ENCODE results near the gene DNAJA1. TPM values are rescaled to one million over a fixed set of nuclear protein-coding genes. Genes with fewer than 3 reads are reported as not detected.
"Not testable (repeated sequence)": the region's sequence is repeated elsewhere in the genome, so short reads cannot be mapped to it uniquely, and the experiment has no call there.

DNAJA1 gene
- 152 and 177 TPM in 2 replicates for total RNA-seq (2014; rRNA removed; shearing (Covaris generic); ENCODE audit: low replicate concordance)

DNA sequence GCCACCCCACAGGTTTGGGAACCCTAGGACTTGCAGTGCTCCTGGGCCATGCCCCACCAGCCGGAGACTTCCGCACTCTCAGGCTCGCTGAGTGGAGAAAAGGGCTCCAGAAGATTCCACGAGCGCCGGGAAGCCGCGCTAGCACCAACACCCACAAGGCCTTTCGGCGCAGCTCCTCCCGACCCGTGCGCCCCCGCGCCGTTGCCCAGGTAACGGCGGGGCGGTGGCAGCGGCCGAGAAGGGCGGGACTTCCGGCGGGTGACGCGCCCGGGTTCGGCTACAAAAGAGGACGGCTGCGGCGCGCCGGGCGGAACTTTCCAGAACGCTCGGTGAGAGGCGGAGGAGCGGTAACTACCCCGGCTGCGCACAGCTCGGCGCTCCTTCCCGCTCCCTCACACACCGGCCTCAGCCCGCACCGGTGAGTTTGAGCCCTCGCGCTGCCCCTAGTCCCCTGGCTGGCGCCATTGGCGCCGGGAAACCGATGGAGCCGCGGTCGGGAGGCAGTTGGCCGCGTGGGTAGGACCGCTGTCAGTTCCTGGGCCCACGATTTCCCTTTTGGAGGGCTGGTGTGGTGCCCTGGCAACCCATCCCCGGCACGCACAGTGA lies at the start of gene DNAJA1:
Gene DNAJA1, plus strand, starts transcription at position 308 of the 606 bp plus-strand sequence. CDS start 1,212 bp downstream, outside the sequence.
- Histone ChIP-seq H3K4me3 (peak within 1 kb of the TSS; percentile 98), H3K36me3 (peaks cover 50% of the 10 kb centered on the region), H3K27me3 (no peaks in the 10 kb centered on the region), H3K9me3 (no peaks in the 10 kb centered on the region)
- peak; percentile 87 for DNase-seq

DNA sequence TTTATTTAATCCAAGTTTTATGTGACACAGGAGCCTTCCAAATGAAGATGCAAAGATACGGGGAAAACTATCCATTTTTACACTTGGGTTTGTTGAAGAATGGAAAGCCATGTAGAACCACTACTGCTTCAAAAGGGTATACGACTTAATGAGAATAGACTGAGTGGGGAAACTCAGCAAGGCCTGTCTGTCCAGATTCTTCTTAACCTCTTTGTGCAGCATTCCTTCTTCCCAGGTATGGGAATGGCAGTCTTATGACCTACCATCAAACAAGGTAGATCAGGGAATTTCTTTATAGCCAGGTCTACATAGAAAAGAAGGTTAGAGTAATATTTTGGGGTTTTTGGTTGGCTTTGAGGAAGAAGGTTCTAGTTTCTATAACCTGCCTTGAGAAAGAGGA lies 47.0 kb upstream of the DNAJA1 start:
- DNase-seq: no peak
- peaks cover 2% of the 10 kb centered on the region; the same call in 1 of the 2 replicates for H3K36me3 ChIP-seq
- no peak overlapping the region for H3K4me3 ChIP-seq

DNA sequence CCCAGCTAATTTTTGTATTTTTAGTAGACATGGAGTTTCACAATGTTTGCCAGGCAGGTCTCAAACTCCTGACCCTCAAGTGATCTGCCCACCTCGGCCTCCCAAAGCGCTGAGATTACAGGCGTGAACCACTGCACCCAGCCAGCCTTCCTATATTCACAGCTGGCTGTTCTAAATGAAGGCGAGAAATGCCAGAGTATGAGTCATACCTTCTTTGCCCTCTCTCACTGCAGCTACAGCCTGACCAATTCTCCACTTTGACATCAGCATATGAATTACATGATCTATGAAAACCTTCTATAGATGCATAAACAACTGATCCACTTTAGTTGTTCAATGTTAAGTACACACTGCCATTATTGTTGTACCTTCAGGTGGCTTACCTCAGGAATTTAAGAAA lies 38.1 kb upstream of the DNAJA1 start:
- DNase-seq: no peak
- peaks cover 13% of the 10 kb centered on the region for H3K36me3 ChIP-seq
- no peaks in the 10 kb centered on the region for H3K9me3 ChIP-seq

More for the DNA sequence above, 47.0 kb upstream of the DNAJA1 start:
- Histone ChIP-seq H3K27me3 (no peaks in the 10 kb centered on the region), H3K9me3 (no peaks in the 10 kb centered on the region)

DNA sequence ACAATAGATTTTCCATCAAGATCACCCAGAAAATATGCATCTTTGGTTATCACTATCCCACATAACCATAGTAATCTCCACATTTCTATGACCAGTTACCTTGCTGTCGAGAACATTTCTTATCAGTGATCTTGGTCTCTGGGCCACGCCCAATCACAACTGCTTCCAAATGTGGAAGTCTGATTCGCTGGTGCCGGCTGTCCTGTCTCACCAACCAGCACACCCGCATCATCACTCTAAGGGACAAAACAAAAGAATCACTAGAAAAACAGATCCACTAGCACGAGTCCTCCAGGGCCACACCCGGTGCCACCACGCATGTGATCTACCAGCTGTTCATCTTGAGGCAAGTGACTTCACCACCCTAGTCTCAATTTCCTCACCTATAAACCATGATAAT lies 35.4 kb upstream of the DNAJA1 start:
- Histone ChIP-seq H3K27me3 (no peaks in the 10 kb centered on the region), H3K9me3 (no peaks in the 10 kb centered on the region), H3K36me3 (peaks cover 13% of the 10 kb centered on the region), H3K4me3 (no peak overlapping the region)
- DNase-seq: no peak

More for the DNA sequence above, 38.1 kb upstream of the DNAJA1 start:
- Histone ChIP-seq H3K4me3 (no peak overlapping the region), H3K27me3 (no peaks in the 10 kb centered on the region)

DNA sequence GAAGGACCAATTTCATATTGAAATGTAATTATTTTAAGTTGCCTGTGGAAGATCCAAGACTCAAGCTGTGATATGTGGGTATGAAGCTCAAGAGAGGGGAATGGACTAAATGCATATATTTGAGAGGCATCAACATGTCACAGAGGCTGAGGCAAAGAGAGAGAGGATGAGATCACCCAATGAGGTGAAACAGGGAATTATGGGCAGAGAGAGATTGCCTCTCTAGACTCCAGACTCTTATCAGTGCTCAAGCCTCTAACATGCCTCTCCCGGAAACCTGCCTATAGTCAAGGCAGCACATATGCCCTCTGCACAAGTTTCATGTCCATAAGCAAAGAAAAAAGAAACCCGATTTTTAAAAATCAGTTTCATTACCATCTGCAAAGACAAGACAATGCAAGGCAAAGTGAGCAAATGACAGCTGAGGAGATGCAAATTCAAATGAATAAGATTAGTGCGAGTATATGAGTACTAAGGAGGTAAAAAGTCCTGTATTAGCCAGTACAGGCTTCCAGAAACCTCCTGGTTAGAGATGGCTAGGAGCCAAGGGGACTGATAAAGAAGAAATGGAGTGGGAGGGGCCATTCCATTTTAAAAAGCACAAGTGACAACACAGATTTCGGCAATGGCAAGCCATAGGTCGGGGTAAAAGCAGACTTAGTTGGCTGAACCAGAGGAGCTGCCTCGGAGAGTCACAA lies 33.0 kb upstream of the DNAJA1 start:
- Histone ChIP-seq H3K9me3 (no peaks in the 10 kb centered on the region), H3K27me3 (no peaks in the 10 kb centered on the region), H3K36me3 (peaks cover 14% of the 10 kb centered on the region), H3K4me3 (no peak overlapping the region)
- no peak for DNase-seq

DNA sequence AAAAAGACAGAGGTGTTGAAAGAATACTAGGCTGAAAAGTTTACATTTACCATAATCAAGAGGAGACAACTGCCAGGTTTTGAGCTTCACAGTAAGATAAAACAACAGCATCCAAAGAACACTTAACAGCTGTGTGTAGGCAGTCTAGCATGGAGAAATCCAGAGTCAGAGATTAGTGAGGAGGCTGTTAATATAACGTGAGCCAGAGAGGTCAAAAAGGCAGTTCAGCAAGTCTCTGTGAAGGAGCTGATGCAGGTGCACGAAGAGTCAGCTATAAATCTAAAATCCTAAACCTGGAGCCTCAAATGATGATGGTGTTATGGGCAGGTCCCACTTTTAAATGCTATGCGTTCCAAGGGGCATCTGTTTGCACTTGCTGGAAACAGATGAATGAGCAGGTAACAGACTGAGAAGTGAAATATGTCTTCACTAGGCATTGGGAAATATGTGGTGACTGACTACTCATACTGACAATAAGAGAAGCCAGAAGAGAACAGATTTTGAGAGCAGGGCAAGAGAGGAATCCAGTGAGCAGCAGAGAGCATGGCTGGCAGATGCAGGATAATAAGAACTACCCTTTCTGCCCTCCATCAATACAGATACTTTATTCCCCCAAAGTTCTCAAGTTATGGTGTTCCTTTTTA lies 32.4 kb upstream of the DNAJA1 start:
- H3K4me3 ChIP-seq: no peak overlapping the region
- no peaks in the 10 kb centered on the region for H3K9me3 ChIP-seq
- no peak for DNase-seq
- no peaks in the 10 kb centered on the region for H3K27me3 ChIP-seq
- H3K36me3 ChIP-seq: peaks cover 10% of the 10 kb centered on the region

DNA sequence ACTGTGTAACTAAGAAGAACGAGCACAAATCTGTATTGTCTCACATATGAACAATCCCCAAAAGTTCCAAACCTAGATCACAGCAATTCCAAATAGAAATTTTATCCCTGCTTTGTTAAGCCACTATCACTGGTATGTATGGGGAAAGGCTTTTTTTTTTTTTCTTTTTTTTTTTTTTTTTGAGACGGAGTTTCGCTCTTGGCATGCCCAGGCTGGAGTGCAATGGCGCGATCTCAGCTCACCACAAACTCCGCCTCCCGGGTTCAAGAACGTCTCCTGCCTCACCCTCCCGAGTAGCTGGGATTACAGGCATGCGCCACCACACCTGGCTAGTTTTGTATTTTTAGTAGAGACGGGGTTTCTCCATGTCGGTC lies 24.4 kb upstream of the DNAJA1 start:
- not testable (repeated sequence) for H3K9me3 ChIP-seq, H3K36me3 ChIP-seq, H3K27me3 ChIP-seq
- peak; percentile 13 for DNase-seq
- peak overlapping the region; percentile 82 for H3K4me3 ChIP-seq

DNA sequence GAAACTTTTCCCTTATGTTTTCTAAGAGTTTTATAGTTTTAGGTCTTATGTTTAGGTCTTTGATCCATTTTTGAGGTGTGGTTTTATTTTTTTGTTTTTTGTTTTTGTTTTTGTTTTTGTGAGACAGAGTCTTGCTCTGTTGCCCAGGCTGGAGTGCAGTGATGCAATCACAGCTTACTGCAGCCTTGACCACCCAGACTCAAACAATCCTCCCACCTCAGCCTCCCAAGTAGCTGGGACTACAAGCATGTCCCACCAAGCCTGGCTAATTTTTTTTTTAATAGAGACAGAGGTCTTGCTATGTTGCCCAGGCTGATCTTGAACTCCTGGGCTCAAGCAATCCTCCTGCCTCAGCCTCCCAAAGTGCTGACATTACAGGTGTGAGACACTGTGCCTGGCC lies 19.7 kb upstream of the DNAJA1 start:
- DNase-seq: not testable (repeated sequence)

DNA sequence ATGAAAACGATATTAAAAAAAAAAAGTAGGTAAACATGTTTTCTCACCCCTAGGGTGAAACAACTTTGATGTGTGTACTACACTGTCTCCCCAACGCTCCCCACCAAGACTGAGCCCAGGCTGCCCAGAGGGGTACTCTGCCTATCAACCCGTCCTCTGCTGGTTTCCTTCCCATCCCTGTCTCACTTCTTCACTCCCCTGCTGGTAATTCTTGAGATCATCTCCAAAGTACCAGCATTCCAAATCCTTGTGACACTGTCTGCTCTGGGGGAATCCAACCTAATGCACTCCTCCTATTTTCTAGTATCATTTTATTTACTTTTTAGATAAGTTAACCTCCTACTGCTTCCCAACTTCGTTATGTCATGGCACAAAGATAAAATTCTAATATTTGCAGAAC lies 17.3 kb upstream of the DNAJA1 start:
- no peak for DNase-seq
- H3K9me3 ChIP-seq: no peaks in the 10 kb centered on the region
- H3K4me3 ChIP-seq: no peak overlapping the region
- no peaks in the 10 kb centered on the region for H3K27me3 ChIP-seq
- H3K36me3 ChIP-seq: no peaks in the 10 kb centered on the region

More for the DNA sequence above, 19.7 kb upstream of the DNAJA1 start:
- H3K4me3 ChIP-seq, H3K27me3 ChIP-seq, H3K36me3 ChIP-seq, H3K9me3 ChIP-seq: not testable (repeated sequence)

DNA sequence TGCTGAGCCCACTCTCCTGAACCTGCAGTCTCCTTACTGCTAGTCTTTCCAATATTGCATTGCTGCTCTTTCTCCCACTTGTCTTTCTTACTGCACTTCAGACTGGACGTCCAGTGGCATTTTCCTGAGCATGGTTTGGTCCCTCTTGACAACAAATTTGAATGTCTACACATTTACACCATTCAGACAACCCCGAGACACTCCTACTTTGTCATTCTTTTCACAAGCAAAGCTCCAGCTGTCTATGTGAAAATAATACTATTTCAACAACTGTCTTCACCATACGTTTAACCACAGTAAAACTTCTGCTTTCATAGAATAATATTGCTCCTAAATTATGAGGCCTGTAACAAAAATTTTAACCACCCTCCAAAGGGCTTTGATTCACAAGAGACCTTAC lies 13.2 kb upstream of the DNAJA1 start:
- Histone ChIP-seq H3K27me3 (no peaks in the 10 kb centered on the region), H3K36me3 (no peaks in the 10 kb centered on the region; the same call in 1 of the 2 replicates), H3K9me3 (no peaks in the 10 kb centered on the region), H3K4me3 (no peak overlapping the region)
- no peak for DNase-seq

DNA sequence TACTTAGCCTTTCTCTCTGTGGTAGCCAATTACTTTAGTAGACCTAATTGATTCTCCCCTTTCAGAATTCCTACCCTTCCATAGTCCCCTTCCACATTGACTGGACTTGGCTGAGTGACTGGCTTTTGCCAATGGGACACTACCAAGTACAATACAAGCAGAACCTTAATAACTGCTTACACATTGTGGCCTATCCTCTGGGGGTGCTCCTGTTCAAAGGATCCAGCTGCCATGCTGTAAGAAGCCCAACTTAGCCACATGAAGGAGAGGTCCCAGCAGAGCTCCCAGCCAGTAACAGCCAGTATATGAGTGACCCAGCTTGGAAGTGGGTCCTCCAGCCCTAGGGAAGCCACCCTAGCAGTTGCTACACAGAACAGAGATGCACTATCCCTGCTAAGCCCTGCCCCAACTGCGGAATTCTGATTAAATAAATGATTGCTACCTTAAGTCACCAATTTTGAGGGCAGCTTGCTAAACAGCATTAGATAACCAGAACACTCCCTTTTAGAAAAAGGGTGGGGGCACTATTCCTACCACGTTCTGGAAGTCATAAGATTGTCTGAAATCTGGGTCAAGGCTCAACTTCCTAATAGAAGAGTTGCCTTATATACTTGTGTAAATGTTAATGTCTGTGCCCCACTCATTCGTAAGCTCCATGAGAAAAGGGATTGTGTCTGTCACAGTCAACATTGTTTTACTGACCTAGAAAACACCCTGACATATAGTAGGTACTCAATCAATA lies 12.6 kb upstream of the DNAJA1 start:
- H3K4me3 ChIP-seq: no peak overlapping the region
- no peaks in the 10 kb centered on the region; the same call in 1 of the 2 replicates for H3K36me3 ChIP-seq
- no peaks in the 10 kb centered on the region for H3K9me3 ChIP-seq
- DNase-seq: no peak
- H3K27me3 ChIP-seq: no peaks in the 10 kb centered on the region

DNA sequence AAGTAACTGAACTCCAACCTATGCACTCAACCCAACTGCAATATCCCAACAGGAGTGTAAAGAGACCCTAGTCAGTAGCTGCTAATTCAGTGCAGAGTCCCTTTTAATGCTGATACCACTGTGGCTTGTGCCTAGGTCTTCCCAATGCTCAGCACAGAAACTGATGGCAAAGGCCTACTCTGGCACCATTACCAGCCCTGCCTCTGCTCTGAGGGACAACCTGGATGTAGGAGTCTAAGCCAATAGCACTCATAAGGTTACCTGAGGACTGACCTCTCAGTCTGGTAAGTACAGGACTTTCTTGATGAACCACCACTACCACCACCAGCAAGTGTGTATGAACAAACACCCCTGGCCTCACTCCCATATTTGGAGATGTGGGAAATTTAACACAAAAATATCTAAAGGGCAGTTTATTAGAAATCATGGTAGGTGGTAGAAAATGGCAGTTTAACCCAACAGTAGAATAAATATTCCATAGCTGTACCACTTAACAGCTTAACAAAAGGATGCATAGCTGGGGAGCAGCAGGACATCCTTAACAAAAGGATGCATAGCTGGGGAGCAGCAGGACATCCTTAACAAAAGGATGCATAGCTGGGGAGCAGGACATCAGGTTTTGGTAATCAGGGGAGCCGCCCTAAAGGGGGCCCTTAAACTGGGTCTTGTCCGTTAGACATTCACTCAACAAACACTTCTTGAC lies 11.0 kb upstream of the DNAJA1 start:
- H3K27me3 ChIP-seq: no peaks in the 10 kb centered on the region
- H3K9me3 ChIP-seq: no peaks in the 10 kb centered on the region
- no peak overlapping the region for H3K4me3 ChIP-seq
- no peak for DNase-seq
- H3K36me3 ChIP-seq: no peaks in the 10 kb centered on the region; the same call in 1 of the 2 replicates

DNA sequence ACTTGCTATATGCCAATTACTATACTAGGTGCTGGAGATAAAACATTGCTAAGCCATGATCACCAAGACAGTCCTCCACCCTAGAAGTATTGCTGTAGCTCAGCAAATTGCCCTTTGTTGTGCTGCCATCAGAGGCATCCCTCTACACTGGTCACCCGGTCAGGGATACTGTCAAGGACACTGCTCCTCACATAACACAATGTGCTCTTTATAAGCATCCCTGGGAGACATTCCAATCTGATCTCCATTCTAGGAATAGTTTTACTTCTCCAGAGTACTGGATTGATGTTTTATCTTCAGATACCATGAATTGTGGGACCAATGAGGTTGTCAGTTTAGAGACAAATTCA lies 10.4 kb upstream of the DNAJA1 start:
- H3K27me3 ChIP-seq: no peaks in the 10 kb centered on the region
- H3K4me3 ChIP-seq: no peak overlapping the region
- no peaks in the 10 kb centered on the region; the same call in 1 of the 2 replicates for H3K36me3 ChIP-seq
- H3K9me3 ChIP-seq: no peaks in the 10 kb centered on the region
- DNase-seq: no peak

DNA sequence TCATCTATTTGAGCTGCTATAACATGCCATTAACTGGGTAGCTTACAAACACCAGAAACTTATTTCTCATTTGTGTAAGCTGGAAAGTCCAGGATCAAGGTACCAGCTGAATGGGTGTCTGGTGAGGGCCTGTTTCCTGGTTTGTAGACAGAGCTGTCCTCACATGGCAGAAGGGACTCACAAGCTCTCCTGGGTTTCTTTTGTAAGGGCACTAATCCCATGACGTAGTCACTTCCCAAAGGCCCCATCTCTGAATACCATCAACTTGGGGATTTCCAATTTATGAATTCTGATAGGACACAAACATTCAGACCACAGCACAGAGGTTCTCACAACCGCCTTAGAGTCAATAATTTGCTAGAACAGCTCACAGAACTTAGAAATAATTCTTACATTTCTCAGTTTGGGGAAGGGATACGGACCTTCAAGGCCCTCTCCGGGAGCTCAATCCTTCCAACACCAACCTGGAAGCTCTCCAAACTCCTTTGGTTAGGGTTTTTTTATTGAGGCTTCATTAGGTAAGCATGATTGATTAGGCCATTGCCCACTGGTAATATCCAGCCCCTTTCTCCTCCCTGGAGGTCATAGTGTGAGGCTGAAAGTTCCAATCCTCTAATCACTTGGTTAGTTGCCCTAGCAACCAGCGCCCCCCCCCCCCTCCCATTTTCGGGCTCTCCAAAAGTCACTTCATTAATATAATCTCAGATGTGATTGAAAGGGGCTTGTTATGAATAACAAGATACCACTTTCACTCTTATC lies 7.6 kb upstream of the DNAJA1 start:
- Histone ChIP-seq H3K9me3 (no peaks in the 10 kb centered on the region), H3K4me3 (no peak overlapping the region), H3K36me3 (peaks cover 13% of the 10 kb centered on the region), H3K27me3 (no peaks in the 10 kb centered on the region)
- no peak for DNase-seq

DNA sequence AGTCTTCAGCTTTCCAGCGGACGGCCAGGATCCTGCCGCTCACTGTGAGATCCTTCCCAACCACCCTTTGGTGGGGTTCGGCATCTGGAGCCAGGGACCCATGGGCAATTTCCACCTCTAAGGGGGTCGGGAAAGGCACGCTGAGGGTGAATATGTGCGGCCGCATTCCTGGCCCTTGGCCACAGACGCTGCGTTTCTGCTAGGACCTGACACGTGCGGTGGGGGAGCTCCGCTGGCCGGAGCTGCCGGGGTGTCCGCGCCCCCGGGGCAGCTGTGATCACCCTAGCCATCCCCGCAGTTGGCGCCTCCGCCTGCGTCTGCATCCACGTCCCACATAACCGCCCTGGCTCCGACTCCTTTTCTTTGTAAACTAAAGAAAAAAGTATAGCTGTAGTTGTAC lies 5.3 kb upstream of the DNAJA1 start:
- no peaks in the 10 kb centered on the region for H3K27me3 ChIP-seq
- peaks cover 17% of the 10 kb centered on the region for H3K36me3 ChIP-seq
- no peaks in the 10 kb centered on the region for H3K9me3 ChIP-seq
- H3K4me3 ChIP-seq: no peak overlapping the region
- DNase-seq: no peak

DNA sequence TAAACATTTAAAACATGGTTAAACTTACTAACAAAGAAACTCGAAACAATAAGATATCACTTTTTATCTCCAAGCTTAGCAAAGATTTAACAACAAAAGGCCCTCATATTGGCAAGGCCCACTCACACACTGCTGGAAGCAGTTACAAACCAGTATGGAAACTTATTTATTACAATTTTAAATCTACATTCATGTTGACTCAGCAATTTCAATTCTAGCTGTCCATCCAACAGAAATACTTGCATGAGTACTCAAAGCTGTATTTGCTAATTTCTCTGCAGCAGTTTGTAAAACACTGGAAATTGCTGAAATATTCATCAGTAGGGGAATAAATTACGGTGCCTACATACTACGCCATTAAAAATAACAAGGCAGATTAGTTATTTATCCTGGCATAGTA lies 2.8 kb upstream of the DNAJA1 start:
- no peak overlapping the region for H3K4me3 ChIP-seq
- no peak for DNase-seq
- H3K36me3 ChIP-seq: peaks cover 25% of the 10 kb centered on the region
- no peaks in the 10 kb centered on the region for H3K9me3 ChIP-seq
- H3K27me3 ChIP-seq: no peaks in the 10 kb centered on the region
